ACC112 (cell line): ENCODE results near the gene FAXC.

ENCODE experiments used
- H2AFZ ChIP-seq: fragments of 200-600 bp; sonication (generic); one replicate; pipeline ENCODE4 v1.6.0; 2017; ENCODE audit warnings: antibody characterized with exemption, low read length; ENCODE audit not compliant: unreplicated experiment
- H3K27ac ChIP-seq: fragments of 200-600 bp; sonication (generic); 2 replicates; pipeline ENCODE4 v1.5.1; 2014; ENCODE audit warnings: low read depth, mild to moderate bottlenecking, antibody characterized with exemption, low read length, moderate library complexity
- H3K27me3 ChIP-seq: fragments of 200-600 bp; sonication (generic); 2 replicates; pipeline ENCODE4 v1.6.1; 2014; ENCODE audit warnings: mild to moderate bottlenecking, antibody characterized with exemption, low read length, moderate library complexity, mixed read lengths; ENCODE audit not compliant: insufficient read depth
- H3K36me3 ChIP-seq: fragments of 200-600 bp; sonication (generic); 2 replicates; pipeline ENCODE4 v1.6.1; 2016; ENCODE audit warnings: mild to moderate bottlenecking, antibody characterized with exemption, low read length, moderate library complexity, mixed read lengths; ENCODE audit not compliant: insufficient read depth
- H3K4me1 ChIP-seq: fragments of 200-600 bp; sonication (generic); one replicate; pipeline ENCODE4 v1.6.1; 2016; ENCODE audit warnings: low read length, mixed read lengths; ENCODE audit not compliant: insufficient read depth, unreplicated experiment, control insufficient read depth
- H3K4me3 ChIP-seq: fragments of 200-600 bp; sonication (generic); 2 replicates; pipeline ENCODE4 v1.5.1; 2014; ENCODE audit warnings: mild to moderate bottlenecking, low read depth, low read length
- H3K79me2 ChIP-seq: fragments of 200-600 bp; sonication (generic); one replicate; pipeline ENCODE4 v1.6.0; 2016; ENCODE audit warnings: low read length; ENCODE audit not compliant: control insufficient read depth, unreplicated experiment, insufficient read depth

FAXC gene

GRCh38 chr6:99253271-99253670 lies 96.2 kb downstream of the FAXC start:
- H3K4me1 ChIP-seq = no peaks in the 10 kb centered on the region
- no peaks in the 10 kb centered on the region for H3K79me2 ChIP-seq
- H2AFZ ChIP-seq = no peak overlapping the region
- no peaks in the 10 kb centered on the region for H3K36me3 ChIP-seq
- no peak overlapping the region for H3K4me3 ChIP-seq
- H3K27me3 ChIP-seq = peaks cover 84% of the 10 kb centered on the region
- H3K27ac ChIP-seq = no peak overlapping the region

DNA sequence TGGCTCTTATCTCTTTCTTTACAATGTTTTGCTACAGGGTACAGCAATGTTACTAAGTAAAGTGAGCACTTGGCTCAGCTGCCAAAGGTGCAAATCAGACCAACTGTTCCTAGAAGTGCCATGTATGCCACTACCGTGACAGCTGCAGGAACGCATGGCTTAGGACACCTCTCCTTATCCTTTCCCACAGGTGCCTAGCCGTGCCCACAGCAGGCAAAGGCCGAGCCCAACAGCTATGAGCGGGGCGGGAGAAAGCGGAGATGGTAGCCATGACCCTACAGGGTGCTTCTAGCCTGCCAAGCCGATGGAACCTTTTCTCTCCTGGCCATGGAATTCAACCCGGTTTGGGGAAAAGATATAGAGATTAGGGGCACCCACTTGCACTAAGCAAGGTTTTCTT lies 97.1 kb downstream of the FAXC start:
- Histone ChIP-seq H2AFZ (no peak overlapping the region), H3K4me3 (no peak overlapping the region), H3K27ac (no peak overlapping the region), H3K79me2 (no peaks in the 10 kb centered on the region), H3K36me3 (no peaks in the 10 kb centered on the region), H3K27me3 (peaks cover 85% of the 10 kb centered on the region), H3K4me1 (no peaks in the 10 kb centered on the region)

GRCh38 chr6:99250476-99250875 lies 99.0 kb downstream of the FAXC start:
- Histone ChIP-seq H3K4me1 (no peaks in the 10 kb centered on the region), H3K27ac (no peak overlapping the region), H3K27me3 (peaks cover 82% of the 10 kb centered on the region), H3K4me3 (no peak overlapping the region), H2AFZ (no peak overlapping the region), H3K79me2 (no peaks in the 10 kb centered on the region), H3K36me3 (no peaks in the 10 kb centered on the region)

- H3K79me2 ChIP-seq = no peaks in the 10 kb centered on the region
- H3K27ac ChIP-seq = no peak overlapping the region
- no peaks in the 10 kb centered on the region for H3K4me1 ChIP-seq
- H3K27me3 ChIP-seq = peaks cover 74% of the 10 kb centered on the region
- no peak overlapping the region for H2AFZ ChIP-seq
- H3K36me3 ChIP-seq = no peaks in the 10 kb centered on the region
- no peak overlapping the region for H3K4me3 ChIP-seq
Observed at GRCh38 chr6:99246602-99247001, 102.9 kb downstream of the FAXC start.

DNA sequence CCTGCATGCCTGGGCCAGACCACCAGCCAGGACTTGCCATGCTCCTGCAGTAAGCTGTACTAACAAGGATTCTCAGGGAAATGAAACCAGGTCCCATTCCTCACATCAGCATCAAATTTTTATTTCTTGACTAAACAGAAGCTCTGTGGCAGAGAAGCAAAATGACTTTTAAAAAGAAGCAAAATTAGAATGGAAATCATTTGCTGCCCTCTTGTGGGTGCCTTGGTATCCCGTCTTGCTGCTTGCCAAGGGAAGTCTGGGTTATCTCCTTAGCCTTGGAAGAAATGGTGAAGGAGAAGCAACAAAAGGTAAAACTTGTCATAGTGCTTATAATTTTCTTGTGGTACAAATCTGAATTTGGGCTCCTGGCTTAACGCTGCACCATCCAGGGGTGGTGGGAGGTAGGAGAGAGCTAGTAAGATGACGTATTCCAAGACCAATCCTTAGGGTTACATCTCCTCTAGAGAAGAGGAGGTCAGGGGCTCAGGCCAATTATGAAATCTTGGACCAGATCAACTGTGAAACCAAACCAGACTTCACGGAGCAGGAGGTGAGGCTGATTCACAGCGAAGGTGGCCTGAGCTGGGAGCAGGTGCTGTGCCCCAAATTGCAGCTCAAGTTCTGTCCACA lies 107.5 kb downstream of the FAXC start:
- Histone ChIP-seq H3K4me1 (no peaks in the 10 kb centered on the region), H3K79me2 (no peaks in the 10 kb centered on the region), H2AFZ (no peak overlapping the region), H3K27ac (no peak overlapping the region), H3K4me3 (no peak overlapping the region), H3K27me3 (peaks cover 64% of the 10 kb centered on the region), H3K36me3 (no peaks in the 10 kb centered on the region)

DNA sequence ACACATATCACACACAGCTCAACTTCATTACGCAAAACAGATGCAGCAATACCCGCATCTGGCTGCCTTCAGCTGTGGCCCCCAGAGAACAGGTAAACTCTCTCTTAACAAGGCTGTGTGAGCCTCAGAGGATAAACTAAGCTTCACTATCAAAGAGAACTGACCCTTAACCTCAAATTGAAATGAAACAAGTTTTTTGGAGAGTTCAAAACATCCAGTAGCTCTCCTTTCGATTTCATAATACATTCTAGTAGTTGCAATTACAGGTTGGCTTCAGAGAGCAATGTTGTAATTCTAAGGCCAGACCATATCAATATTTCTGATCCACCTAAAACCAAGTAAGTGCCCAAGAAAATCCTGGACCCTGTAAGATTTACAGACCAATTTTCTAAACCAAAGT lies 113.5 kb downstream of the FAXC start:
- Histone ChIP-seq H3K4me1 (no peaks in the 10 kb centered on the region), H3K27me3 (peaks cover 80% of the 10 kb centered on the region), H3K36me3 (no peaks in the 10 kb centered on the region), H3K4me3 (no peak overlapping the region), H3K79me2 (no peaks in the 10 kb centered on the region), H3K27ac (no peak overlapping the region), H2AFZ (no peak overlapping the region)

GRCh38 chr6:99233219-99233618 lies 116.3 kb downstream of the FAXC start:
- Histone ChIP-seq H3K36me3 (no peaks in the 10 kb centered on the region), H3K27me3 (peaks cover 68% of the 10 kb centered on the region), H3K4me1 (no peaks in the 10 kb centered on the region), H3K4me3 (no peak overlapping the region), H3K79me2 (no peaks in the 10 kb centered on the region), H2AFZ (no peak overlapping the region), H3K27ac (no peak overlapping the region)

GRCh38 chr6:99232056-99232455 lies 117.4 kb downstream of the FAXC start:
- Histone ChIP-seq H3K27ac (no peak overlapping the region), H3K27me3 (peaks cover 61% of the 10 kb centered on the region), H3K79me2 (no peaks in the 10 kb centered on the region), H3K4me3 (no peak overlapping the region), H3K4me1 (no peaks in the 10 kb centered on the region), H2AFZ (no peak overlapping the region), H3K36me3 (no peaks in the 10 kb centered on the region)

- H3K36me3 ChIP-seq = no peaks in the 10 kb centered on the region
- H3K4me3 ChIP-seq = no peak overlapping the region
- H3K27ac ChIP-seq = no peak overlapping the region
- 0 out of 2 replicates have a peak, but pooled peaks cover 5% of the 10 kb centered on the region for H3K27me3 ChIP-seq
- no peaks in the 10 kb centered on the region for H3K4me1 ChIP-seq
- no peaks in the 10 kb centered on the region for H3K79me2 ChIP-seq
- no peak overlapping the region for H2AFZ ChIP-seq
Observed at GRCh38 chr6:99225172-99225571, 124.3 kb downstream of the FAXC start.
